Prostate gland (tissue), 2 donors: Measurements from ENCODE around the gene GIMAP5. TPM values are rescaled to one million over a fixed set of nuclear protein-coding genes. Genes with fewer than 3 reads are reported as not detected.

Experiments
- DNase-seq: peaks from one replicate; pipeline ENCODE4 v3.0.0-alpha.2; 2019; ENCODE audit warnings: low spot score
- H3K27ac ChIP-seq, 2 donors: fragments of 200-600 bp; sonication (generic); 2 replicates each; pipeline ENCODE4 v1.5.1; 2017 to 2019
- H3K27me3 ChIP-seq: fragments of 200-600 bp; sonication (generic); replicated peaks from 2 replicates; pipeline ENCODE4 v1.5.1; 2019; ENCODE audit not compliant: insufficient read depth
- H3K36me3 ChIP-seq, 2 donors: fragments of 200-600 bp; sonication (generic); 1 replicate in 1 of 2; 2 replicates in 1 of 2; pipeline versions ENCODE4 v1.5.1 to v1.8.1; 2017 to 2019
- H3K4me1 ChIP-seq: fragments of 200-600 bp; sonication (generic); replicated peaks from 2 replicates; pipeline ENCODE4 v1.5.1; 2019
- H3K4me3 ChIP-seq, 2 donors: fragments of 200-600 bp; sonication (generic); 2 replicates each; pipeline ENCODE4 v1.5.1; 2017 to 2019
- H3K9me3 ChIP-seq: fragments of 200-600 bp; sonication (generic); 2 replicates; pipeline ENCODE4 v1.5.1; 2017
- CTCF ChIP-seq, 4 experiments: fragments of 200-600 bp in 2 of 4; fragments of 450-650 bp in 2 of 4; sonication (generic) in 2 of 4; IDR thresholded peaks; 1 replicate in 3 of 4; 2 replicates in 1 of 4; pipeline ENCODE4 v1.5.1; 2016 to 2019; ENCODE audit warnings: antibody characterized with exemption in 4 of 4, mild to moderate bottlenecking in 2 of 4, moderate library complexity in 2 of 4
- POLR2A ChIP-seq: fragments of 450-650 bp; IDR thresholded peaks from one replicate; pipeline ENCODE4 v1.6.1; 2016; ENCODE audit warnings: antibody characterized with exemption, mild to moderate bottlenecking
- POLR2AphosphoS5 ChIP-seq: sonication (generic); formaldehyde crosslinking; IDR thresholded peaks from one replicate; pipeline ENCODE4 v1.6.1; 2017; ENCODE audit warnings: antibody characterized with exemption
- WGBS: methylation state at CpG from one replicate; pipeline ENCODE4 v1.1.5; 2018; 5-methylcytosine and 5-hydroxymethylcytosine counted together
- intact Hi-C: fragments of 100-400 bp; cut with DNase I; formaldehyde crosslinking; loops from one replicate; pipeline ENCODE4 v1.14.2; 2022
- total RNA-seq, 2 donors: library from RNA; depleted of rRNA; stranded (reverse); fragments of >200 nt; gene quantifications; one replicate each; pipeline ENCODE4 v1.1.0, GENCODE V29; 2016

The GIMAP5 gene
- total RNA-seq, 2 donors from 2014 or later = 11.1 to 15.1 TPM

DNA sequence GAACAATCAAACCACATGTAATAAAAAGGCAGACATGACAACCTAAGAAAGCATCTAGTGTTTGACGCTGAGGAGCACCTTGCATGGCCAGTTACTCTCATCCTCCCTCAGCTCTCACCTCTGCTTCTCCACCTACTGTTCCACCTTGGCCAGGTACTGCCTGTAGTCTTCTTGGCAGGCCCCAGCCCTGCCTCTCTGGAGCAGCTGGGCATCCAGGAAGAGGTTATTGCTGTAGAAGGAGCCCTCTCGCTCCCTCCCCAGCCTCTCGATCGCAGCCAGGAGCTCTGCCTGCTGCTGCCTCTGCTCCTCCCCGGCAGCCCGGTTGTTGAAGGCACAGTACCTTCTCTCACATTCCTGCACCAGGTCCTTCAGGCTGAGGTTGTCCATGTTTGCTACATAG, 9.7 kb downstream of the GIMAP5 start:
- TF ChIP-seq POLR2AphosphoS5 = no peak
- no peak for TF ChIP-seq CTCF (IDR thresholded peaks at IDR 0.05)
- TF ChIP-seq POLR2A = no peak
- Histone ChIP-seq H3K27me3 (no peaks in the 10 kb centered on the region), H3K4me1 (no peaks in the 10 kb centered on the region), H3K4me3 (no peak overlapping the region), H3K27ac (no peak overlapping the region), H3K9me3 (no peaks in the 10 kb centered on the region), H3K36me3 (no peaks in the 10 kb centered on the region)
- intact Hi-C loops = no loop called here
- 78% methylated on average over 6 of the region's 6 CpGs for WGBS
- no peak for DNase-seq

DNA sequence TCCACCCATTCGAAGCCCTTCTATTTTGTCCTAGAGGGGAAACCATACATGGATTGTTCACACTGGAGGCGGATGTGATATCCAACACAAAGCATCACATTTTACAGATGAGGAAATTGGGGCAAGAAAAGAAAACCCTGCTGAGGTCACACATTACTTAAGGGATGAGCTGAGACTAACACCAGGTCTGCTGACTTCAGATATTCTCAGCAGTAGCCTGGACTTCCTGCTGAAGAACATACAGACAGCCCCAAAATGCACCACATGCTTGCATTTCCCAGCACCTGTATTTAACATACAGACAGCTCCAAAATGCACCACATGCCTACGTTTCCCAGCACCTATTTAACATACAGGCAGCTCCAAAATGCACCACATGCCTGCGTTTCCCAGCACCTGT, 11.2 kb downstream of the GIMAP5 start:
- 74% methylated on average over 4 of the region's 4 CpGs for WGBS
- intact Hi-C loops = no loop called here
- H3K9me3 ChIP-seq = no peaks in the 10 kb centered on the region
- no peak overlapping the region for H3K27ac ChIP-seq
- no peaks in the 10 kb centered on the region for H3K36me3 ChIP-seq
- no peaks in the 10 kb centered on the region for H3K27me3 ChIP-seq
- no peak overlapping the region for H3K4me3 ChIP-seq
- no peak for TF ChIP-seq POLR2A
- no peak for DNase-seq
- no peaks in the 10 kb centered on the region for H3K4me1 ChIP-seq

DNA sequence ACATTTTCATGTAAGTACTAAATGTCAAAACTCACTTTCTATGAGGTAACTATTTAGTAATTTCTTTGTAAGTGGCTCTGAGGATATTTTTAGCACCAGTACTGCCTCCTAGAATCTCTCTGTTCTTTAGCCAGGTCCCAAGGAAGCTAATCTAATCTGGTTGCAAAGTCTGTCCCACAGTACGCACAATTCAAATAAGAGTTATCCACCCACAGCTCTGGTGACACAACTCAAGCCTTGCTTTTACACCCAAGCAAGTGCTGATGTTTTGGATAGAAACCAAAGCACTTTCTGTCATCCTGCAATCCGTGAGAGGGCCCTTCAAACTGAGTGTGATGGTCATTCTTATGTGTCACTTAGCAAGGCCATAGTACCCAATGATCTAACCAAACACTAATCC, 14.5 kb downstream of the GIMAP5 start:
- H3K4me3 ChIP-seq = no peak overlapping the region
- intact Hi-C loops = no loop called here
- no peak for TF ChIP-seq POLR2A
- no peak for TF ChIP-seq CTCF (IDR thresholded peaks at IDR 0.05)
- no peak for TF ChIP-seq POLR2AphosphoS5

GRCh38 chr7:150753239-150753638, 16.0 kb downstream of the GIMAP5 start:
- Histone ChIP-seq H3K27ac (no peak overlapping the region), H3K4me1 (no peaks in the 10 kb centered on the region), H3K4me3 (no peak overlapping the region), H3K27me3 (no peaks in the 10 kb centered on the region), H3K36me3 (no peaks in the 10 kb centered on the region), H3K9me3 (no peaks in the 10 kb centered on the region)
- DNase-seq = no peak
- intact Hi-C loops = no loop called here
- WGBS = 61% methylated on average over 6 of the region's 6 CpGs
- no peak for TF ChIP-seq POLR2A
- TF ChIP-seq CTCF (IDR thresholded peaks at IDR 0.05) = no peak
- no peak for TF ChIP-seq POLR2AphosphoS5

More for the DNA sequence above, 14.5 kb downstream of the GIMAP5 start:
- no peak overlapping the region for H3K27ac ChIP-seq
- no peaks in the 10 kb centered on the region for H3K9me3 ChIP-seq
- H3K36me3 ChIP-seq = no peaks in the 10 kb centered on the region
- 51% methylated on average over 2 of the region's 2 CpGs for WGBS
- no peak for DNase-seq
- no peaks in the 10 kb centered on the region for H3K27me3 ChIP-seq
- no peaks in the 10 kb centered on the region for H3K4me1 ChIP-seq

DNA sequence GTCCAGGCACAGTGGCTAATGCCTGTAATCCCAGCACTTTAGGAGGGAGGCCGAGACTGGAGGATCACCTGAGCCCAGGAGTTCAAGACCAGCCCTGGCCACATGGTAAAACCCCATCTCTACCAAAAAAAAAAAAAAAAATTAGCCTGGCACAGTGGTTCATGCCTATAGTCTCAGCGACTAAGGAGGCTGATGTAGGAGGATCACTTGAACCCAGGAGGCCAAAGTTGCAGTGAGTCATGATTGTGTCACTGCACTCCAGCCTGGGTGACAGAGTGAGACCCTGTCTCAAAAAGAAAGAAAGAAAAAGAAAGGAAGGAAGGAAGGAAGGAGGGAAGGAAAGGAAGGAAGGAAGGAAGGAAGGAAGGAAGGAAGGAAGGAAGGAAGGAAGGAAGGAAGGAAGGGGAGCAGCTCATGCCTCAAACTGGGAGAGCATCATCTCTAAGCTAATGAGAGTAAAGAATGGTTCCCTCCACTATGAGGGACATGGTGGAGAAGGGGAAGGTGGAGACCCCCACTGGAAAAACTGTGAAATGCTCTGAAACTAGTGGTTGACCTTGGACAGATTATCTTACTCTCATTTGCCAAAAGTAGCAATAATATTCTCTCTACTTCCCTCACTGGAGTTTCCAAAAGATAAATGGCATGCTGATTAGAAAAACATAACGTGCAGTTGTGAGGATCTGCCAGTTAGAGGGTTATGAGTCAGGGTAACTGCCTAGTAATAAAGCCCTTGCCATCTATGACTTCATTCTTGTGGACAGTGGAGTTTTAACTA, 16.8 kb downstream of the GIMAP5 start:
- Histone ChIP-seq H3K27me3 (no peaks in the 10 kb centered on the region), H3K27ac (no peak overlapping the region), H3K9me3 (no peaks in the 10 kb centered on the region), H3K4me3 (no peak overlapping the region), H3K4me1 (no peaks in the 10 kb centered on the region), H3K36me3 (no peaks in the 10 kb centered on the region)
- TF ChIP-seq CTCF (IDR thresholded peaks at IDR 0.05) (no peak), POLR2A (no peak), POLR2AphosphoS5 (no peak)
- intact Hi-C loops = no loop called here
- DNase-seq = no peak
- WGBS = 44% methylated on average over 3 of the region's 3 CpGs
